ENCODE measurements around the gene SYNGR3. TPM values are rescaled to one million over a fixed set of nuclear protein-coding genes. Genes with fewer than 3 reads are reported as not detected.

The SYNGR3 gene
- polyA plus RNA-seq, 3 donors: 0.20 to 0.29 TPM; not detected in 1

DNA sequence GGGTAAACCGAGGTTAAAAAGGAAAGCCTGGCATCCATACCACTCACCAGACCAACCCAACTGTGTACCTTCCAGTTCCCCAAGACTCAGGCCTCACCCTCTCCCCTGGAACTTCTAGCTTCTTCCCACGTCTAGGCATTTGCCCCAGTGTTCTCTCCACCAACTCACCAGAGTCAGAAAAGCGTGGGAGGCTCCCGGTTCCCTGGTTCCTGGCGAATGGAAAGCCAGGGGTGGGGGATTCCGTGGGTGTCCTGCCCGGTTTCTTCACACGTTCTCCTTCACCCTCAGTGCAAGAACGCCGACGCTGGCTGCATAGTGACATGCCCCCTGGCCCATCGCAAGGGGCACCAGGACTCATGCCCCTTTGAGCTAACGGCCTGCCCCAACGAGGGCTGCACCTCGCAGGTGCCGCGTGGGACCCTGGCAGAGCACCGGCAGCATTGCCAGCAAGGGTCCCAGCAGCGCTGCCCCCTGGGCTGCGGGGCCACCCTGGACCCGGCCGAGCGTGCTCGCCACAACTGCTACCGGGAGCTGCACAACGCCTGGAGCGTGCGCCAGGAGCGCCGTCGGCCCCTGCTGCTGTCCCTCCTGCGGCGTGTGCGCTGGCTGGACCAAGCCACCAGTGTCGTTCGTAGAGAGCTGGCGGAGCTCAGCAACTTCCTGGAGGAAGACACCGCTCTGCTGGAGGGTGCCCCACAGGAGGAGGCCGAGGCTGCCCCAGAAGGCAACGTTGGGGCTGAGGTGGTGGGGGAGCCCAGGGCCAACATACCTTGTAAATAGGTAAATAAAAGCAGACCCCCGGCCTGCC, 21.4 kb upstream of the SYNGR3 start:
- Histone ChIP-seq H3K9ac (ENCODE audit: insufficient read depth, low read length, poor library complexity, severe bottlenecking) (no peak overlapping the region), H3K4me2 (replicated peaks; ENCODE audit: extremely low read depth, low read length, poor library complexity, severe bottlenecking) (no peak overlapping the region), H3K79me2 (ENCODE audit: insufficient read depth, low read length) (peaks cover 36% of the 10 kb centered on the region), H2AFZ (ENCODE audit: insufficient read depth, low read depth, low read length, poor library complexity, severe bottlenecking) (no peak overlapping the region), H3K4me1 (ENCODE audit: control insufficient read depth in 1 of 2, insufficient read depth in 2 of 2, low read length in 2 of 2) (peaks cover 34 to 39% of the 10 kb centered on the region in 2 donors), H3K4me3 (replicated peaks in 1 of 3; ENCODE audit: low read depth in 2 of 3, low read length in 3 of 3) (no peak overlapping the region), H4K20me1 (ENCODE audit: insufficient read depth, low read length) (peaks cover 9% of the 10 kb centered on the region), H3K27ac (ENCODE audit: low read depth in 1 of 2, low read length in 2 of 2) (no peak overlapping the region), H3K27me3 (ENCODE audit: control insufficient read depth in 2 of 2, insufficient read depth in 2 of 2, low read length in 2 of 2) (no peaks in the 10 kb centered on the region), H3K36me3 (replicated peaks in 1 of 2; ENCODE audit: control insufficient read depth in 1 of 2, insufficient read depth in 2 of 2, low read length in 2 of 2) (no peaks in the 10 kb centered on the region), H3K9me3 (replicated peaks in 1 of 2; ENCODE audit: control insufficient read depth in 1 of 2, insufficient read depth in 1 of 2, low read length in 2 of 2) (no peaks in the 10 kb centered on the region)
- H3K27me3 Mint-ChIP-seq (ENCODE audit: low read depth in 3 of 3): peaks cover 0 to 2% (median 0%) of the 10 kb centered on the region in 3 donors
- H3K4me1 Mint-ChIP-seq: peaks cover 35% of the 10 kb centered on the region
- H3K4me3 Mint-ChIP-seq: peak overlapping the region in 1 of 2 donors; percentile 20
- 92% methylated on average over 40 of the region's 41 CpGs for WGBS (ENCODE audit: insufficient coverage)
- no peak overlapping the region for H3K27ac Mint-ChIP-seq
- H3K36me3 Mint-ChIP-seq: peaks cover 4 to 6% of the 10 kb centered on the region in 2 donors
- intact Hi-C loops (cut with micrococcal nuclease): no loop called here
- no peak for DNase-seq
- peaks cover 0 to 2% (median 0%) of the 10 kb centered on the region in 7 donors for H3K9me3 Mint-ChIP-seq
- TF ChIP-seq, protein P1, sequence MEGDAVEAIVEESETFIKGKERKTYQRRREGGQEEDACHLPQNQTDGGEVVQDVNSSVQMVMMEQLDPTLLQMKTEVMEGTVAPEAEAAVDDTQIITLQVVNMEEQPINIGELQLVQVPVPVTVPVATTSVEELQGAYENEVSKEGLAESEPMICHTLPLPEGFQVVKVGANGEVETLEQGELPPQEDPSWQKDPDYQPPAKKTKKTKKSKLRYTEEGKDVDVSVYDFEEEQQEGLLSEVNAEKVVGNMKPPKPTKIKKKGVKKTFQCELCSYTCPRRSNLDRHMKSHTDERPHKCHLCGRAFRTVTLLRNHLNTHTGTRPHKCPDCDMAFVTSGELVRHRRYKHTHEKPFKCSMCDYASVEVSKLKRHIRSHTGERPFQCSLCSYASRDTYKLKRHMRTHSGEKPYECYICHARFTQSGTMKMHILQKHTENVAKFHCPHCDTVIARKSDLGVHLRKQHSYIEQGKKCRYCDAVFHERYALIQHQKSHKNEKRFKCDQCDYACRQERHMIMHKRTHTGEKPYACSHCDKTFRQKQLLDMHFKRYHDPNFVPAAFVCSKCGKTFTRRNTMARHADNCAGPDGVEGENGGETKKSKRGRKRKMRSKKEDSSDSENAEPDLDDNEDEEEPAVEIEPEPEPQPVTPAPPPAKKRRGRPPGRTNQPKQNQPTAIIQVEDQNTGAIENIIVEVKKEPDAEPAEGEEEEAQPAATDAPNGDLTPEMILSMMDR (IDR thresholded peaks at IDR 0.05): no peak

DNA sequence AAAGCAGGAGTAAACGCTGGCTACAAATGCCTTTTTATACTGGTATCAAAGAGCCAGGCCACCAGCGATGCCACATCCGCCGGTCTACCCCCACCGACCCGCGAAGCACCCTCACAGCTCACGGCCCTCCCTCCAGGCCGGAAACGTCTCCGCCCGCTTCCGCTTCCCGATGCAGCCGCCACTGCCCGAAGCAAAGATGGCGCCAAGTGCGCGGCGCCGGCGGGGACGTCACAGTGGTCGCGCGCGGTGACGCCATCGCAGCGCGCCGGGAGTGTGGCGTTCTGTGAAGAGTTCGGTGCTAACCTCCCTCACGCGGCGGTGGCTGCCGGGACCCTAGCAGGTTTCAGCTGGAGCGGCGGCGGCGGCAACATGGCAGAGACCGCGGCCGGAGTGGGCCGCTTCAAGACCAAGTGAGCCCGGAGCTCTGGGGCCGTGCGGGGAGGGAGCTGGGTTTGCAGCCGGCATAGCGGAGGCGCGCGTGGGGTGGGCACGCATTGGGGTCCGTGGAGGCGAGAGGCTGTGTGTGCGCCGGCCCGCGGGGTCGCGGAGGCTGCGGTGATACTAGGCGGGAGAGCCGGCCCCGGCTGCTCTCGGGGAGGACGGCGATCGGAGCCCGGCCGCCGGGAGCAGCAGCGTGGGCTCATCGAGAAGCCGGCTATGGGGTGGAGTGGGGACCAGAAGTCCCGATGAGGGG, 17.8 kb upstream of the SYNGR3 start, which contains the start of gene TBL3:
Gene TBL3, plus strand, starts transcription at position 258 of the 694 bp plus-strand sequence. Its CDS starts 112 bp downstream, at position 370.
- H3K36me3 ChIP-seq (replicated peaks in 1 of 2; ENCODE audit: control insufficient read depth in 1 of 2, insufficient read depth in 2 of 2, low read length in 2 of 2): peaks cover 29% of the 10 kb centered on the region in 2 donors
- DNase-seq: peak; percentile 88 to 94 (median 94)
- no peaks in the 10 kb centered on the region for H3K9me3 ChIP-seq (replicated peaks in 1 of 2; ENCODE audit: control insufficient read depth in 1 of 2, insufficient read depth in 1 of 2, low read length in 2 of 2)
- intact Hi-C loops (cut with micrococcal nuclease): no loop called here
- Mint-ChIP-seq H3K4me3 (peak within 1 kb of the TSS; percentile 91), H3K9me3 (peaks cover 0 to 2% (median 0%) of the 10 kb centered on the region in 7 donors), H3K4me1 (peaks cover 21% of the 10 kb centered on the region), H3K36me3 (peaks cover 27 to 29% of the 10 kb centered on the region in 2 donors), H3K27me3 (ENCODE audit: low read depth in 3 of 3) (peaks cover 0 to 2% (median 0%) of the 10 kb centered on the region in 3 donors), H3K27ac (peak within 1 kb of the TSS; percentile 94 to 98 (median 98))
- H3K4me2 ChIP-seq (replicated peaks; ENCODE audit: extremely low read depth, low read length, poor library complexity, severe bottlenecking): peak within 1 kb of the TSS; percentile 95
- H3K4me3 ChIP-seq (replicated peaks in 1 of 3; ENCODE audit: low read depth in 2 of 3, low read length in 3 of 3): peak within 1 kb of the TSS; percentile 65 to 95 (median 70)
- H3K4me1 ChIP-seq (ENCODE audit: control insufficient read depth in 1 of 2, insufficient read depth in 2 of 2, low read length in 2 of 2): peaks cover 18 to 20% of the 10 kb centered on the region in 2 donors
- no peaks in the 10 kb centered on the region for H3K27me3 ChIP-seq (ENCODE audit: control insufficient read depth in 2 of 2, insufficient read depth in 2 of 2, low read length in 2 of 2)
- peak within 1 kb of the TSS; percentile 67 to 95 for H3K27ac ChIP-seq (ENCODE audit: low read depth in 1 of 2, low read length in 2 of 2)
- peak within 1 kb of the TSS; percentile 99 for H2AFZ ChIP-seq (ENCODE audit: insufficient read depth, low read depth, low read length, poor library complexity, severe bottlenecking)
- under 1% methylated on average over 78 of the region's 78 CpGs for WGBS (ENCODE audit: insufficient coverage)
- peaks cover 11% of the 10 kb centered on the region for H3K79me2 ChIP-seq (ENCODE audit: insufficient read depth, low read length)
- H4K20me1 ChIP-seq (ENCODE audit: insufficient read depth, low read length): no peaks in the 10 kb centered on the region
- peak within 1 kb of the TSS; percentile 90 for H3K9ac ChIP-seq (ENCODE audit: insufficient read depth, low read length, poor library complexity, severe bottlenecking)
- TF ChIP-seq, protein P1 (IDR thresholded peaks at IDR 0.05): no peak

All from CD14-positive monocyte (primary cell).